Effector CD4-positive, alpha-beta T cell (primary cell): ENCODE measurements around the gene CD79A.
"Not testable (repeated sequence)": the region's sequence is repeated elsewhere in the genome, so short reads cannot be mapped to it uniquely, and the experiment has no call there.

ENCODE experiments used
- DNase-seq: peaks from one replicate; pipeline ENCODE4 v3.0.0-alpha.2; 2020

The CD79A gene

DNA sequence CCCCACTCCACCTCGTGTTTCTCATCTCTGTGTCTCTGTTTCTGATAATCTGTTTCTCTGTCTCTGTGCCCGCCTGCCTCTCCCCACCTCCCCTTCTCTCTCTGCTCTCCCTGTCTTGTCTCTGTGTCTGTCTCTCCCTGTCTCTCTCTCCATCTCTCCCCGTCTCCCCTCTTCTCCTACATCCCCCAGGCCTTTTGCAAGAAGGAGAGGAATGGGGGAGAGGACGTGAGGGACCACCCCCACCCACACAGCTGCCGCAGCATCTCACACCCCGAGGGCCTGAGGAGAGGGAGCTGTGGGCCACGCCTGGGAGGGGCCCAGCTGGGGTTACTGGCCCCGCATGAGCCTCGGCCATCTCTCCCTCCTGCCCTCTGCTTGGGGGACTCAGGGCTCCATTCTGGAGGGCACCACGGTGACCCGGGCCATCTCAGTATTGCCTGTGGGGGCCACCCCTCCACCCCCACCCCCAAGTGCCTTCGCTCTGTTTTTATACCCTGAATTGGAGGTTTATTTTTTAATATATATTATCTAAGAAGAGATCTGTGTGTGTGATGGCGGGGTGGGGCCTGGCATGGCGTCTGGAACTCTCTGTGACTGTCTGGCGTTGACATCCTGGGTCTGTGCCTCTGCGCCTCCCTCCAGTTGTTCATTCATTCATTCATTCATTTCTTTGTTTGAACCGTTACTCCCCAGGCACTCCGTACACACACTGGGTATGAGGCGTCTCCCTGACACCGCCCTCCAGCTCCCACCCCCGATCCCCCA is 30.0 kb downstream of the CD79A start:
- DNase-seq, result no peak

DNA sequence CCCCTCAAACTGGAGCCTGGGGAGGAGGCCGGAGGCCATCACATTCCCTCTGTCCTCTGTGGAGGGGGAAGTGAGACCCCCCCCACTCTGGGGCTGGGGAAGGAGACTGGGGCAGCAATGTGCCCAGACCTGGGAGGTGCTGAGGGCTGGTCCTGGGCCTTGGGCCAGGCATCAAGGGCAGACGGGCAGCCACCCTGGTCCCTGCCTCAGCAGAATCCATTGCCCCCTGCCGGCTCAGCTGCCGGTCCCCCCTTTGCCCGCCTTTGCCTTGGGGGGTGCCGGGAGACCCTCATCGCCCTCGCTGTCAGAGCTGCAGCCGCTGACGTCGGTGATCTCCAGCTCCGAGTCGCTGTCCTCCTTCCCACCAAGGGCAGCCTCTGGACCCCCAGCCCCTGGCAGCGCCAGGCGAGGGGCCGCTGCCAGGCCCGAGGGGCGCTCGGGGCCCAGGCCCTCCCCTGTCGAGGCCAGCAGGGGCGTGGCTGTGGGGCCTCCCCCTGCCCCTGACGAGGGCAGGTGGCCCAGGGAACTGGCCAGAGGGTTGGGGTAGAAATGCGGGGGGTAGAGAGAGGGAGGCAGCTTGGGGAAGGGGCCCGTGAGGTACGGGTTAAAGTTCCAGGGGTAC is 31.0 kb downstream of the CD79A start:
- no peak for DNase-seq

DNA sequence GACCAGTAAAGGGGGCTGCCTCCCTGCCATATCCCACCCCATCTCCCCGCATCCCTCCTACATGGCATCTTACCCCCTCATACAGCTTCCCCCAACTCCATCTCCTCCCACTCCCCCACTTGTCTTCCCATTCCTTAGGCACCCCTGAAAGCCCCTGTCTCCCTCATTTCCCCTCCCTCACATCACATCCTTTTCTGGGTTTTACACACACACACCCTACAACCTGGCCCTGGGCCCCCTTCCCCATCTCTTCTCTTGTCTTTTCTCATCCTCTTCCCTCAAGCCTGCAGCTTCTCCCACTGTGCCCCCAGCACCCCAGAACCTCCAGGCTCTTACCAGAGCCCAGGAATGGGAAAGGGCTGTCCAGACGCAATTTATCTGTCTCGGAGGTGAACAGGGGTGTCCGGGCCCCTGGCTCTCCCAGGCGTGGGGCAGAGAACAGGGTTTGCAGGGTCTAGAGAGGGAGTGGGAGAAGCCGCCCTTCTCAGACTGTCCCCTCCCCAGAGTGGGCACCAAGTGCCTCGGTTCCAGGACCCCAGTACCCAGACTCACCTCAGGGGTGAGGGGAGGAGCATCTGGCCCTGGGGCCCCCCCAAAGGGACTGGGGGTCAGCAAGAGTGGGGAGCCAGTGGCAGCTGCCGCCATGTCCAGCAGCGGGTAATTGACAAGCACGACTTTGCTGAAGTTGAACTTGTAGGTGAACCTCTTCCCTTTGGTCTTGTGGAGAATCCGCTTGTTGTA is 31.8 kb downstream of the CD79A start:
- DNase-seq, result no peak

DNA sequence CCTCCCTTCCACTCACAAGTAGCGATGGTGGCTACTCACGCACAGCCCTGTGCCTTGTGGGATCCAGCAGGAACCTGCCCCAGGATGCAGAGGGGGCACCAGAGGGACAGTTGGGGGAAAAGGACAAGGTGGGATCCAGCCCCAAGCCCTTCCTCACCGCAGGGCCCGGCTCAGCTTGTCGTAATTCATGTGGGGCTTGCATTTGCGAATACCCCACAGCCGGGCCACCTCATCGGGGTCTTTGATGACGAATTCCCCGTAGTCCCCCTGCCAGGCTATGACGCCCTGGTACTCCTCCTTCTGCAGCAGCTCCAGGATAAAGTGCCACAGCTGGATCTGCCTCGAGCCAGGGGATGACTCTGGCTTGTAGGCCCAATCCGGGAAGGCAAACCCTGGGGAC is 32.6 kb downstream of the CD79A start:
- no peak for DNase-seq

DNA sequence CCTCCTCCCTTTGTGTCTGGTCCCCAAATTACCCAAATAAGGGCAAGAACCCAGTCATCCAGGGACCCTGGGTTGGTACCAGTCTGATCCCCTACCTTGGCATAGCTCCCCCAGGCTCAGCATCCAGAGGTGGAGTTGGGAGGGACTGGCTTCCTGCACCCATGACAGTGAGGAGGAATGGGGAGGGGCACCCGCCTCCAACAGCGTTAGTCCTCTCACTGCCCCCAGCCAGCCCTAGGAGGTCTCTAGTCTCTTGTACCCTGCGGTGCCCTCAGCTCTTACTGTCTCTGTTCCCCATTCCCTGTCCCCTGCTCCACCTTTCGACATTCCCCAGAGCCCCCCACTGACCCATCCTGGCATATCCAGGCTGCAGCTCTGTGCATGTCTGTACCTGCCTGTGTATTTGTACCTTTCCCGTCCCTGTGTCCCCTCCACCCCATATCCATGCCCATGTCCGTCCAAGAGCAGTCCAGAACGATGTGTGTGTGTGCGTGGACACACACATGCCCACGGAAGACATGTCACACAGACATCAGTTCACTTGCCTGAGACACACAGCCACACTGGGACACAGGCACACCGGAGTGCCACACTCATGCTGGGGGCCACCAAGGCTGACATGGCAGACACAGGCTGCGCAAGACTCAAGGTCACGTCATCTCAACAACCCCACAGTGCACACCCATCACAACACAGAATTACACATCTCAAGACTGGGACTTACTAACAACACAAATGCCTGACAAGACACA is 33.3 kb downstream of the CD79A start:
- DNase-seq, result no peak

DNA sequence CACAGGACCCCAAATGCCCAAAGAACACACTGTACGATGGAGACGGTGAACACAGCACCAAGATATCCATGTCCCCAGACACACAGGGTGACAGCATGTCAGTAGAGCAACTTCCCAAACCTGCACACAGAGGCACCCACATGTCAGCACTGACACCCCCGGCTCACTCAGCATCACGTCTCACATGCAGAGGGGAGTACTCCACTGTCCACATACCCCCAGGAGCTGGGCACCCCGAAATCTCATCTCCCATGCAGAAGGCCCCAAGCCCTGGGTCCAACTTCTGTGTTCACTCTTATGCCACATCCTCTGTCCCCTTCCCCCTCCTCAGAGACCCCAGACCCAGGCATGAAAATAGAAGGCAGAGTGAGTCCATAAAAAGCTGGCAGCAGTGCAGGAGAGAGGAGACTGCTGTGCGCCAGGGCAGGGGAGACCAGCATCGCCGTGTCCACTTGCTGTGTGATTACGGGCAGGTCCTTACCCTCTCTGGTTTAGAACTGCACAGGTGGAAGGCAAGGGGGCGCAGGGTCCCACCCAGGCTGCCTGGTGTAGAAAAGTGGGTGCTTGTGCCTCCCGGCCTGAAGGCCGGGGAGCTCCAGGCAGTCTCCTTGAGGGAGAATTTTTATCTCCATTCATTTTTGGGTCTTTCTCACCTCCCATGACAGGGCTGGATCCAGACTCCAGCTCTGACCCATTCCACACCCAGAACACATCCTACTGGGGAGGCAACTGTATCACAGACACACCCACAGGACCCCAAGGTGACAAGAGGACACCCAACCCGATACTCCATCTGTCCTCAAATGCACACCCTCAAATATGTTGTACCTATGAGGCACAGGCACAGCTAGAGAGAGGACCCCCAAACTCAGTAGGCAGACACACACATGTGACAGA is 34.2 kb downstream of the CD79A start:
- no peak for DNase-seq

DNA sequence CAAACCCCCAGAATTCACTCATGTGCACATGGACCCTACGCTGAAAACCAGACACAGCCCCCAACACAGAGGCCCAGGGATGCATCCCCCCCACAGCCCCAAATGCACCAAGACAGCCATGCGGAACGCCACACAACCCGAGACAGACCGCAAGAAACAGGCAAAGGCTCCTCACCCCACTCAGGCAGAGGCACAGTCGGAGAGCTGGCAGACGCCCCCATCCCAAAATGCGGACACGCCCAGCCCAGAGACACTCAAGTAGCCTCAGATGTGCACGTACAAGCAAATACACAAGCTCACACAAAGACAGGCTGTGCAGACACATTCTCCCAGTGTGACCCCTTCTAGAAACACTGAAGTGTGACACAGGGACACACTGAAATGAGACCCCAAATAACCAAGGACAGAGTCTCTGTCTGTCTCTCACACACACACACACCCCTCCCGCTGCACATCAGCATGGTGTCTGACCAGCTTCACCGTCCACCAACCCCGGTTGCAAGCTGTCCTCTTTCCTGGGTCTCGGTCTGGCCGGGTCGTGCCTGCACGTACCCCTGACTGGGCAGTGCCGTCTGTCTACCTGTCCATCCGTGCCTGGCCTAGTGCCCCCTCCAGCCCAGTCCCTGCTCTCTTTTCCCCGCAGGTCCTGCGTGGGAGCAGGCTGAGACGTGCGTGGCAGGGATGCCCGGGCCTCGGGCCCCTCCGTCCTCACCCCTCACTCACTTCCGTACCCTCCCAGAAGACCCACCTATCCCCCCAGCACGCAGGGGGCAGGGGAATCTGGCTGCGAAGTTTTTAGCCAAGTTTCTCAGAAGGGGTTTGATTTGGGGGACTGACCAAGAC is 35.0 kb downstream of the CD79A start:
- DNase-seq, result no peak

DNA sequence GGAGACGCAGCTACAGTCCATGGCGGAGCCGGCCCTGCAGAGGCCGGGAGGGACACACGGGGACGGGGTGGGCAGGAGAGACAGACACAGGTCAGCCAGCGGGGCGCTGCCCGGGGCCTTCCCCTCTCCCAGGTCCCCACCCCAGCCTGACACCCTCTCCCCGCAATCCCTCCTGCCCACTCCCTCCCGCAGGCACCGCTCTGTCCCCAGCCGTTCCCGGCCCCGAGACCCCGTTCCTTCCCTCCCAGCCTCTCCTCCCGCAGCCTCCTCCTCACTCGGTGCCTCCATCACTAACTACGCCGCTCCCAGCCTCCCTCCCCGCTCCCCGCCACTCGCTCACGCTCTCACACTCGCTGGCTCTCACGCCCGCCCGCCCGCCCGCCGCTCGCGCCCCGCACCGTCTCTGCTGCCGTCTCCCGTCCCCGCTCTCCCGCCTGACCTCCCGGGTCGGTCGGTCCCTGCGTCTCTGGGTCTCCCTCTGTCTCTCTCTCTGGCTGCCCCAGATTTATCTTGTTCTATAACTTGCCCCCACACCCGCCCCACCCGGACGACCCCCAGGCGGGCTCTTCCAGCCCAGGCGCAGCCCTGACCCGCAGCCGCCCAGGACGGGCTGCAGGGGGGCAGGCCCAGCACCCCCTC is 35.9 kb downstream of the CD79A start:
- DNase-seq, result no peak

DNA sequence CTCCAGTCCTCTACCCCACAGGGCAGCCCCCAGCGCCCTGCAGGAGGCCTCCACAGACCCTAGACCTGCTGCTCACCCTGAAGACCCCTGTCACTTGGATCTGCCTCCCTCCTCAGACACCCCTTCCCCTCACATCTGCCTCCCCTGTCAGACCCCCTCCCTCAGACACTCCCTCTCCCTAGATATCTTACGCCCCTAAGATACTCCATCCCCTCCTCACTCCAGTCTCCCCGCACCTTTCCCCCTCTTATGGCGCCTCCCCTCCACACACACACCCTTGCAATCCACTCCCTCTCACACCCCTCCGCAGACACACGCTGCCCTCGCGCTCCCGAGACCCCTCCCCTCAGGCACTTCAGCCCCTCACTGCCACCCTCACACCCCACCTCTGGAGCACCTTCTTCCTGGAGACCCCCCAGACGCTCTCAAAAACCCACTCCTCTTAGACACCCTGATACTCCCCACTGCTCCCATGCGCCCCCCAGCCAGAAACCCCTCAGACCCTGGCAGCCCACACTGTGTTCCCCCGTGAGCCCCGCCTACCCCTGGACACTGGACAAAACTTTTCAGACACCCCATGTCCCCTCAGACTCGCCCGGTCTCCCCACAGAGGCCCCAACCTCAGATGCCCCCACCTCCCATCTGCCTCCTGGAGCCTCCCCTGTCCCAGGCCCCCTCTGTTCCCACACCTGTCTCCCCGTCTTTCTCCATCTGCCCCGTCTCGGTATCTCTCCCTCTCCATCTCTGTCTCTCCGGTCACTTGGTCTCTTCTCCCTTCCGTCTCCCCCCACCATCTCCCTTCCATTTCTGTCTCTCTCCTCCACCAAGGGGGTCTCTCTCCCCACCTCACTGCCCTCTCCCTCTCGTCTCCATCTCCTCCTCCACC is 36.7 kb downstream of the CD79A start:
- DNase-seq, result no peak

DNA sequence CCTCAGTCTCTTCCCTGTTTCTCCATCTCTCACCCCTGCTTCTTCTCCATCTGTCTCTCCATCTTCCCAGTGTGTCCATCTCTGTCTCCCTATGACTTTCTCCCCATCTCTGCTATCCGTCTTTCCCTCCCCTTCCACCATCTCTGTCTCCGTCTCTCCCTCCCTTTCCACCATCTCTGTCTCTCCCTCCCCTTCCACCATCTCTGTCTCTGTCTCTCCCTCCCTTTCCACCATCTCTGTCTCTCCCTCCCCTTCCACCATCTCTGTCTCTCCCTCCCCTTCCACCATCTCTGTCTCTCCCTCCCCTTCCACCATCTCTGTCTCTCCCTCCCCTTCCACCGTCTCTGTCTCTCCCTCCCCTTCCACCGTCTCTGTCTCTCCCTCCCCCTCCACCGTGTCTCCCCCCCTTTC is 37.4 kb downstream of the CD79A start:
- DNase-seq, result not testable (repeated sequence)

DNA sequence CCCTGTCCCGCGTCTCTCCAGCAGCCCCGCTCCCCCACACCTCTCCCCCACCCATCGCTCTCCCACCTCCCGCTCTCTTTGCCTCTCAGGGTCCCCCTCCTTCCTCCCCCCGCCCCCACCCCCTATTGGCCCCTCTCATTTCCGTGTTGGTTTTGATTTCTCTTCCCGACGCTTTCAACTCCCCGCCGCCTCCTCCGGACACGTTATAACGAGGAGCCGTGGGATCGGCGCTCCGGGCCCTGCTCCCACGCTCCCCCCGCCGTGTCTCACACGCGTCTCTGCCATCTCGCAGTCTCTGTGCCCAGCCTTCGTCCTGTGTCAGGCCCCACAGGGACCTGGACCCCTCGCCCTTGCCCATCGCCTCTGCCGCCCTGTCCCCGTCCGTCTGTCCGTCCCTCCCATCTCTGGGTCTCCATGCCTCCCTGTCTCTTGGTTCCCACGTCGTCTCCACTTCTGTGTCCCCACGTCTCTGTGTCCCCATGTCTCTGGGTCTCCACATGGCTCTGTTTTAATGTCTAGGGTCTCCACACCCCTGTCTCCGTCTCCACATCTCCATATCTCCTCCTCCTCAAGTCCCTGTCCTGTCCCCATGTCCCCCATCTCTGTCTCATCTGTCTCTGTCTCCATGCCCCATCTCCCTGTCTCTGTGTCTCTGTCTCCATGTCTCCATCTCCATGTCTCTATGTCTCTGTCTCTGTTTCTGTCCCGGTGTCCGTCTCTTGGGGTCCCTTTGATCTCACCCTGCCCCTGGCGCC is 38.1 kb downstream of the CD79A start:
- no peak for DNase-seq

DNA sequence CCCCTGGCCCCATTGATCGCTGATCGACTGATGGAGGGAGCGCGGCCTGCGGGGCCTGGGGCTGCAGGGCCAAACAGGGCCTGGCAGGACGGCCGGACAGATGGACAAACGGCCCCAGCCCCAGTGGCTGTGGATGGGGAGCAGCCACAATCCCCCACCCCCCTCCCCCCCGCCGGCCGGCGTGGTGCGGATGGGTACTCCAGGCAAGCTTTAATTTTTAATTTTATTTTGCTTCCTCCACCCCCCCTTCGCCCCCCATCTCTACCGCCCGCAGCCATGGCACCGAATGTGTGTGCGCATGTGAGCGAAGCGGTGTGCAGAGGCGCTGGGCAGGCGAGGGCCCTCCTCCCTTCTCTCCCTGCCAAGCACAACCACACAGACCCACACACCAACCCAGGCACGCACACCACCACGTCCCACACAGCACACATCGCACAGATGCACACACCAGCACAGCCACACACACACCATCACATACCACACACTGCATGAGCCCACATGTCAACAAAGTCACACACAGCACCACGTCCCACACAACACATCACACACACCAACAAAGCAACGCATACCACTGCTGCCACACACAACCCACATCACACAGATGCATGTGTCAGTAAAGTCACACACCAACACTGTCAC is 38.8 kb downstream of the CD79A start:
- no peak for DNase-seq

DNA sequence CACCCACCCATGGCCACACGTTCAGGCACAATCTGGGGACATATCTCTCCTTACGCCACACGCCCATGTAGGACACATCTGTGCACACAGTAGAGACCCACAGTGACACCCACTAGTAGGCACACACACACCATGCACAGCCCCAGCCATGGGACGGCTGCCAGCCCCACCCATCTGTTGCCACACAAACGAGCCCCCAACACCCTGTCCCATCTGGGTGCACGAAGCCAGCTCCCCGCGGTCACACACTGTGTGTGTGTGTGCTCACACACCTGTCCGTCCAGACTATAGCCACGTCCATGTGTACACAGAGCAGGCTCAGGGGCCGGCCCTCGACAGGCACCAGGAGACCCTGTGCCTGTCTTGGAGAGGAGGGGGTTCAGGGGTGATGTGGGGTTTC is 40.6 kb downstream of the CD79A start:
- DNase-seq, result no peak

DNA sequence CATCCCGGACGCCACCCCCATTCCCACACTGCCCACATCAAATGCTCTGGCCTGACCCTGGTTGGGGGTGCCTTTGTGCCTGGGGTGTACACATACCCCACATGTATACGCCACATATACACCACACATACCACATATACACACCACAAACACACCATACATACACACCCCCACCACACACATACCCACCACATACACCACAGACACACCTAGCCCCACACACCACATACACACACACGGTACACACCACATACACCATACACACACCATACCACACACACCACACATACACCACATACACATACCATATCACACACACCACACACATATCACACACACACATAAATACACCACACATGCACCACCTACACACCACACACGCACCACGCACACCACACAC is 41.0 kb downstream of the CD79A start:
- DNase-seq, result no peak

DNA sequence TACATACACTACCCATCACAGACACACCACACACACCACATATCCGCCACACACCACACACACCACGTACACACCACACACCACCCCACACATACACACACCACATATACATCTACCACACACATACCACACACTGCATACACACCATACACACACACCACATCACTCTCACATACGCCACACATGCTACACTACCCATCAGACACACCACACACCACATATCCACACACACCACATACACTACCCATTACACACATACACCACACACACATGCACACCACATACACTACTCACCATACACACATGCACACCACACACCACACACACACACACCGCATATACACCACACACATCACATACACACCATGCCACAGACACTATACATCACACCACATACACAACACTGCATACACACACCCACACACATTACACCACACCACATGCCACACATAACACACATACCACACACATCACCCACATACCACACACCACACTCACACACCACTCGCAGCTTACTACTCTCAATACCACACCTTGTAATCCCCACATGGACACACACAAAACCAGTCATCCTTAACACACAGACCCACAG is 41.7 kb downstream of the CD79A start:
- no peak for DNase-seq

DNA sequence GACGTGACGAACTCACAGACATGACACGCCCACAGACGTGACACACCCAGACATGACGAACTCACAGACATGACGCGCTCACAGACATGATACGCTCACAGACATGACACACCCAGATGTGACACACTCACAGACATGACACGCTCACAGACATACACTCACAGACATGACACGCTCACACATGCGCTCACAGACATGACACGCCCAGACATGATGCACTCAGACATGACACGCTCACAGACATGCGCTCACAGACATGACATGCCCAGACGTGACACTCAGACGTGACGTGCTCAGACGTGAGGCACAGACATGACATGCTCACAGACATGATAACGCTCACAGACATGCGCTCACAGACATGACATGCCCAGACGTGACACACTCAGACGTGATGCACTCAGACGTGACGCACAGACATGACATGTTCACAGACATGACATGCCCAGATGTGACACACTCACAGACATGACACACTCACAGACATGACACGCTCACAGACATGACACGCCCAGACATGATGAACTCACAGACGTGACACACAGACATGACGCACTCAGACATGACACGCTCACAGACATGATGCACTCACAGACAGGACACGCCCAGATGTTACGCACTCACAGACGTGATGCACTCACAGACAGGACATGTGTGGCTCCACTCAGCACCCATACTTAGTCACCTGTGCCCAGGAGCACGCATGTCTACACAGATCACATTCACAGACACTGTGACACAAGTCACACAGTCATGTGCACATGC is 43.1 kb downstream of the CD79A start:
- DNase-seq, result no peak
